Stomach smooth muscle (tissue), 2 donors: ENCODE measurements around the gene LONRF2.

Experiments used
- H3K27ac ChIP-seq: one replicate; pipeline ENCODE4 v1.7.0; 2013; ENCODE audit warnings: mild to moderate bottlenecking, low read length, inconsistent platforms
- H3K27me3 ChIP-seq, 2 donors: one replicate each; pipeline ENCODE4 v1.7.0; 2013; ENCODE audit warnings: low read length in 2 of 2; ENCODE audit not compliant: insufficient read depth in 2 of 2, control insufficient read depth in 1 of 2
- H3K36me3 ChIP-seq, 2 donors: one replicate each; pipeline ENCODE4 v1.7.0; 2013; ENCODE audit warnings: low read length in 2 of 2; ENCODE audit not compliant: control insufficient read depth in 2 of 2, insufficient read depth in 2 of 2
- H3K4me1 ChIP-seq: one replicate; pipeline ENCODE4 v1.7.0; 2013; ENCODE audit warnings: low read length; ENCODE audit not compliant: control insufficient read depth, insufficient read depth
- H3K4me3 ChIP-seq, 2 donors: one replicate each; pipeline ENCODE4 v1.7.0; 2013; ENCODE audit warnings: low read length in 2 of 2
- H3K9ac ChIP-seq, 2 donors: one replicate each; pipeline ENCODE4 v1.7.0; 2013; ENCODE audit warnings: low read length in 2 of 2, mild to moderate bottlenecking in 1 of 2
- H3K9me3 ChIP-seq, 2 donors: one replicate each; pipeline ENCODE4 v1.7.0; 2013; ENCODE audit warnings: low read length in 2 of 2; ENCODE audit not compliant: control insufficient read depth in 2 of 2
- donor health status: healthy.
- donor health status: Pancreatic carcinoma.

Gene LONRF2

GRCh38 chr2:100244881-100245605 is 77.3 kb downstream of the LONRF2 start:
- Histone ChIP-seq H3K27ac (no peak overlapping the region), H3K9ac (no peak overlapping the region)

GRCh38 chr2:100243631-100244030 is 78.7 kb downstream of the LONRF2 start:
- no peaks in the 10 kb centered on the region for H3K27me3 ChIP-seq

More at GRCh38 chr2:100244881-100245605, 77.3 kb downstream of the LONRF2 start:
- Histone ChIP-seq H3K4me3 (no peak overlapping the region), H3K4me1 (no peaks in the 10 kb centered on the region), H3K27me3 (no peaks in the 10 kb centered on the region), H3K9me3 (no peaks in the 10 kb centered on the region), H3K36me3 (no peaks in the 10 kb centered on the region)

GRCh38 chr2:100242891-100243619 is 79.2 kb downstream of the LONRF2 start:
- no peak overlapping the region for H3K4me3 ChIP-seq
- H3K9ac ChIP-seq = no peak overlapping the region
- no peaks in the 10 kb centered on the region for H3K27me3 ChIP-seq
- no peaks in the 10 kb centered on the region for H3K4me1 ChIP-seq
- no peak overlapping the region for H3K27ac ChIP-seq
- no peaks in the 10 kb centered on the region for H3K9me3 ChIP-seq
- H3K36me3 ChIP-seq = no peaks in the 10 kb centered on the region

More at GRCh38 chr2:100243631-100244030, 78.7 kb downstream of the LONRF2 start:
- Histone ChIP-seq H3K9me3 (no peaks in the 10 kb centered on the region), H3K4me3 (no peak overlapping the region), H3K4me1 (no peaks in the 10 kb centered on the region), H3K9ac (no peak overlapping the region), H3K36me3 (no peaks in the 10 kb centered on the region), H3K27ac (no peak overlapping the region)

- Histone ChIP-seq H3K4me3 (no peak overlapping the region), H3K9ac (no peak overlapping the region), H3K36me3 (no peaks in the 10 kb centered on the region), H3K27me3 (no peaks in the 10 kb centered on the region), H3K27ac (no peak overlapping the region), H3K4me1 (no peaks in the 10 kb centered on the region), H3K9me3 (no peaks in the 10 kb centered on the region)
Observed at GRCh38 chr2:100242476-100242875, 79.8 kb downstream of the LONRF2 start.

GRCh38 chr2:100241236-100241635 is 81.1 kb downstream of the LONRF2 start:
- no peak overlapping the region for H3K27ac ChIP-seq
- H3K4me1 ChIP-seq = no peaks in the 10 kb centered on the region
- no peaks in the 10 kb centered on the region for H3K27me3 ChIP-seq
- H3K9ac ChIP-seq = no peak overlapping the region
- no peaks in the 10 kb centered on the region for H3K9me3 ChIP-seq
- H3K36me3 ChIP-seq = no peaks in the 10 kb centered on the region
- H3K4me3 ChIP-seq = no peak overlapping the region

- Histone ChIP-seq H3K9me3 (no peaks in the 10 kb centered on the region), H3K27me3 (no peaks in the 10 kb centered on the region), H3K4me1 (no peaks in the 10 kb centered on the region), H3K27ac (no peak overlapping the region), H3K36me3 (no peaks in the 10 kb centered on the region), H3K9ac (no peak overlapping the region), H3K4me3 (no peak overlapping the region)
Observed at GRCh38 chr2:100240386-100240785, 81.9 kb downstream of the LONRF2 start.

- Histone ChIP-seq H3K9me3 (no peaks in the 10 kb centered on the region), H3K27me3 (no peaks in the 10 kb centered on the region), H3K4me3 (no peak overlapping the region), H3K27ac (no peak overlapping the region), H3K36me3 (no peaks in the 10 kb centered on the region), H3K4me1 (no peaks in the 10 kb centered on the region), H3K9ac (no peak overlapping the region)
Observed at GRCh38 chr2:100239486-100240210, 82.7 kb downstream of the LONRF2 start.

GRCh38 chr2:100238471-100238870 is 83.8 kb downstream of the LONRF2 start:
- no peak overlapping the region for H3K27ac ChIP-seq
- no peaks in the 10 kb centered on the region for H3K4me1 ChIP-seq
- H3K27me3 ChIP-seq = no peaks in the 10 kb centered on the region
- H3K9me3 ChIP-seq = no peaks in the 10 kb centered on the region
- H3K36me3 ChIP-seq = no peaks in the 10 kb centered on the region
- H3K4me3 ChIP-seq = no peak overlapping the region
- no peak overlapping the region for H3K9ac ChIP-seq

- H3K4me3 ChIP-seq = no peak overlapping the region
- no peaks in the 10 kb centered on the region for H3K9me3 ChIP-seq
- no peak overlapping the region for H3K9ac ChIP-seq
- peaks cover 2% of the 10 kb centered on the region for H3K4me1 ChIP-seq
- no peaks in the 10 kb centered on the region for H3K27me3 ChIP-seq
- H3K36me3 ChIP-seq = no peaks in the 10 kb centered on the region
- no peak overlapping the region for H3K27ac ChIP-seq
Observed at GRCh38 chr2:100237770-100238169, 84.5 kb downstream of the LONRF2 start.

GRCh38 chr2:100237163-100237562 is 85.1 kb downstream of the LONRF2 start:
- Histone ChIP-seq H3K27me3 (no peaks in the 10 kb centered on the region), H3K4me1 (peaks cover 2% of the 10 kb centered on the region), H3K9me3 (no peaks in the 10 kb centered on the region), H3K36me3 (no peaks in the 10 kb centered on the region), H3K9ac (no peak overlapping the region), H3K27ac (no peak overlapping the region), H3K4me3 (no peak overlapping the region)
